MM.1S (cell line): Measurements from ENCODE around the gene CPB1.

Experiments used
- DNase-seq: peaks from one replicate; pipeline ENCODE4 v3.0.0-alpha.2; 2015
- H2AFZ ChIP-seq: fragments of 300-600 bp; sonication (generic); 2 replicates; pipeline ENCODE4 v1.6.0; 2016; ENCODE audit warnings: antibody characterized with exemption, low read length
- H3F3A ChIP-seq: fragments of 300-600 bp; sonication (generic); 2 replicates; pipeline ENCODE4 v1.6.1; 2016; ENCODE audit warnings: mild to moderate bottlenecking, antibody characterized with exemption, low read length, moderate library complexity, mixed read lengths; ENCODE audit not compliant: insufficient read depth
- H3K27ac ChIP-seq: fragments of 300-600 bp; sonication (generic); 2 replicates; pipeline ENCODE4 v1.5.1; 2016; ENCODE audit warnings: mild to moderate bottlenecking, low read length
- H3K27me3 ChIP-seq: fragments of 300-600 bp; sonication (generic); replicated peaks from 2 replicates; pipeline ENCODE4 v1.6.0; 2016; ENCODE audit warnings: low read length; ENCODE audit not compliant: insufficient read depth
- H3K36me3 ChIP-seq: fragments of 300-600 bp; sonication (generic); replicated peaks from 2 replicates; pipeline ENCODE4 v1.6.1; 2016; ENCODE audit warnings: mild to moderate bottlenecking, low read length, mixed read lengths; ENCODE audit not compliant: insufficient read depth
- H3K4me1 ChIP-seq: fragments of 300-600 bp; sonication (generic); 2 replicates; pipeline ENCODE4 v1.6.1; 2016; ENCODE audit warnings: low read length, mixed read lengths
- H3K4me2 ChIP-seq: fragments of 300-600 bp; sonication (generic); 2 replicates; pipeline ENCODE4 v1.6.0; 2016; ENCODE audit warnings: low read depth, low read length
- H3K4me3 ChIP-seq: fragments of 300-600 bp; sonication (generic); 2 replicates; pipeline ENCODE4 v1.5.1; 2016; ENCODE audit warnings: low read length, mixed read lengths
- H3K79me2 ChIP-seq: fragments of 300-600 bp; sonication (generic); 2 replicates; pipeline ENCODE4 v1.6.1; 2016; ENCODE audit warnings: mixed run types, low read length, mixed read lengths
- H3K9ac ChIP-seq: fragments of 300-600 bp; sonication (generic); 2 replicates; pipeline ENCODE4 v1.6.1; 2016; ENCODE audit warnings: low read length, mixed read lengths
- H3K9me2 ChIP-seq: fragments of 300-600 bp; sonication (generic); replicated peaks from 2 replicates; pipeline ENCODE4 v1.6.1; 2016; ENCODE audit warnings: mild to moderate bottlenecking, low read length, mixed read lengths; ENCODE audit not compliant: insufficient read depth
- H3K9me3 ChIP-seq: fragments of 300-600 bp; sonication (generic); replicated peaks from 2 replicates; pipeline ENCODE4 v1.6.1; 2016; ENCODE audit warnings: mild to moderate bottlenecking, low read length, mixed read lengths; ENCODE audit not compliant: insufficient read depth
- H4K20me1 ChIP-seq: fragments of 300-600 bp; sonication (generic); 2 replicates; pipeline ENCODE4 v1.6.1; 2016; ENCODE audit warnings: mild to moderate bottlenecking, low read length, moderate library complexity, mixed read lengths; ENCODE audit not compliant: insufficient read depth
- EZH2 ChIP-seq: fragments of 300-600 bp; sonication (generic); optimal IDR thresholded peaks from 2 replicates; pipeline ENCODE3; 2017; ENCODE audit warnings: low read depth, mild to moderate bottlenecking, antibody characterized with exemption, low read length, mixed read lengths
- EZH2phosphoT487 ChIP-seq: fragments of 300-600 bp; sonication (generic); IDR thresholded peaks from 2 replicates; pipeline ENCODE4 v1.6.1; 2018; ENCODE audit warnings: antibody characterized with exemption, low read length
- TF ChIP-seq, protein P1 (sequence below): fragments of 300-600 bp; sonication (generic); IDR thresholded peaks from 2 replicates; pipeline ENCODE4 v1.5.1; 2016; ENCODE audit warnings: antibody characterized with exemption, low read length, mixed read lengths

Gene CPB1

DNA sequence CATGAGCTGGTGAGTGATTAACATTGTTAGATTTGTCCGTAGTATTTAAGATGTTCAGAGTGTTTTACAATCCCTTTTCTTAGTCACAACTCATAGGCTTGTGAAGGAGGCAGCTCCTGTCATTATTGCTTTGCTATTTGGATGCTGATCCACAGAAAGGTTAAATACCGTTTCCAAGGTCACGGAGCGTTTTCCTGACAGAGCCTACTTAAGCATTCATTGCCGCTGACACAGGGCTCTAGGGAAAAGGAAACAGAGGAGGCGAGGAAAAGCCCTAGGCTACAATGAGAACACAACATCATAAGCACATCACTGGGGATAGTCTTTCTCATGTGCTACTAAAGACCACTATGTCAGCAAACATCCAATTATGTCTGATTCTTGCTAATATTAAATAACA, 38.5 kb upstream of the CPB1 start:
- no peak for DNase-seq
- H3K9me2 ChIP-seq: no peaks in the 10 kb centered on the region
- no peak overlapping the region for H3K27ac ChIP-seq
- no peaks in the 10 kb centered on the region for H3K79me2 ChIP-seq
- H2AFZ ChIP-seq: no peak overlapping the region
- H3K36me3 ChIP-seq: no peaks in the 10 kb centered on the region
- no peaks in the 10 kb centered on the region for H3K9me3 ChIP-seq
- no peak overlapping the region for H3K9ac ChIP-seq
- TF ChIP-seq EZH2phosphoT487 (no peak), EZH2 (no peak)
- TF ChIP-seq, protein P1, sequence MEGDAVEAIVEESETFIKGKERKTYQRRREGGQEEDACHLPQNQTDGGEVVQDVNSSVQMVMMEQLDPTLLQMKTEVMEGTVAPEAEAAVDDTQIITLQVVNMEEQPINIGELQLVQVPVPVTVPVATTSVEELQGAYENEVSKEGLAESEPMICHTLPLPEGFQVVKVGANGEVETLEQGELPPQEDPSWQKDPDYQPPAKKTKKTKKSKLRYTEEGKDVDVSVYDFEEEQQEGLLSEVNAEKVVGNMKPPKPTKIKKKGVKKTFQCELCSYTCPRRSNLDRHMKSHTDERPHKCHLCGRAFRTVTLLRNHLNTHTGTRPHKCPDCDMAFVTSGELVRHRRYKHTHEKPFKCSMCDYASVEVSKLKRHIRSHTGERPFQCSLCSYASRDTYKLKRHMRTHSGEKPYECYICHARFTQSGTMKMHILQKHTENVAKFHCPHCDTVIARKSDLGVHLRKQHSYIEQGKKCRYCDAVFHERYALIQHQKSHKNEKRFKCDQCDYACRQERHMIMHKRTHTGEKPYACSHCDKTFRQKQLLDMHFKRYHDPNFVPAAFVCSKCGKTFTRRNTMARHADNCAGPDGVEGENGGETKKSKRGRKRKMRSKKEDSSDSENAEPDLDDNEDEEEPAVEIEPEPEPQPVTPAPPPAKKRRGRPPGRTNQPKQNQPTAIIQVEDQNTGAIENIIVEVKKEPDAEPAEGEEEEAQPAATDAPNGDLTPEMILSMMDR: no peak
- no peaks in the 10 kb centered on the region for H3K4me1 ChIP-seq
- H3K4me2 ChIP-seq: no peak overlapping the region
- H3F3A ChIP-seq: no peaks in the 10 kb centered on the region
- H4K20me1 ChIP-seq: no peaks in the 10 kb centered on the region
- no peaks in the 10 kb centered on the region for H3K27me3 ChIP-seq
- no peak overlapping the region for H3K4me3 ChIP-seq

DNA sequence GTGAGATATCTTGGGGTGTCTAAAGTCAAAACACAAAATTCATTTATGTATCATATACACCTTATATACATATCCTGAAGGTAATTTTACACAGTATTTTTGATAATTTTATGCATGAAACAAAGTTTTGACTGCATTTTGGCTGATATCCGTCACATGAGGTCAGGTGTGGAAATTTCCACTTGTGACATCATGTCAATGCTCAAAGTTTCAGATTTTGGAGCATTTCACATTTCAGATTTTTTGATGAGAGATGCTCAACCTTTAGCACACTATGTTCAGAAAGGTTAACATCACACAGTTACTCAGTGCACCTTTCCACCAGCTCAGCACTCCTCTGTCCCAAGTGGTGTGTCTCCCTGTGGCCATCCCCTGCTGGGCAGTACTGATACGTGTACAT, 37.7 kb upstream of the CPB1 start:
- no peak overlapping the region for H3K27ac ChIP-seq
- no peaks in the 10 kb centered on the region for H3K36me3 ChIP-seq
- H2AFZ ChIP-seq: no peak overlapping the region
- no peak for DNase-seq
- H3K79me2 ChIP-seq: no peaks in the 10 kb centered on the region
- no peak overlapping the region for H3K4me2 ChIP-seq
- H3K4me3 ChIP-seq: no peak overlapping the region
- H3K4me1 ChIP-seq: no peaks in the 10 kb centered on the region
- H3K9me3 ChIP-seq: no peaks in the 10 kb centered on the region
- H4K20me1 ChIP-seq: no peaks in the 10 kb centered on the region
- no peaks in the 10 kb centered on the region for H3K27me3 ChIP-seq
- no peak overlapping the region for H3K9ac ChIP-seq
- H3F3A ChIP-seq: no peaks in the 10 kb centered on the region
- TF ChIP-seq EZH2: no peak
- TF ChIP-seq, protein P1: no peak
- TF ChIP-seq EZH2phosphoT487: no peak
- no peaks in the 10 kb centered on the region for H3K9me2 ChIP-seq

DNA sequence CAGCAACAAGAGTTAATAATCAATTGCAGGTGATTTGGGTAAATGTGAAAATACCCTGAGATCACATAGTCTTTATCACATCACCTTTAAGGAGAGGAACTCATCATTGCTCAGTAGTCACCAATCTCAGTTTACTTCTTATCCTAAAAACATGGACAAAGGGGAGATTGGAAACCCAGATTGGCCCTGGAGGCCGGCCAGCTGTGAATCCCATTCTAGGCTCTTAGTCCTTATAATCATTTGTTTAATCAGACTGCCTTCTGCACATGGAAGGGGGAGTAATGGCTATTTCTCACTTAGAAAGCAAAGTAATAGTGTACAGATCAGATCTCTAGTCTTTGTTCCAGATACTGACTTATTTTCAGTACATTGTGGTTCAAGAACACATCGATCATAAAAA, 37.2 kb upstream of the CPB1 start:
- Histone ChIP-seq H3K9me3 (no peaks in the 10 kb centered on the region), H3K79me2 (no peaks in the 10 kb centered on the region), H3K9ac (no peak overlapping the region), H3K4me1 (no peaks in the 10 kb centered on the region), H3K27ac (no peak overlapping the region), H3K27me3 (no peaks in the 10 kb centered on the region), H3K9me2 (no peaks in the 10 kb centered on the region), H2AFZ (no peak overlapping the region), H3K4me3 (no peak overlapping the region), H3K4me2 (no peak overlapping the region), H3K36me3 (no peaks in the 10 kb centered on the region), H3F3A (no peaks in the 10 kb centered on the region), H4K20me1 (no peaks in the 10 kb centered on the region)
- DNase-seq: no peak
- no peak for TF ChIP-seq EZH2
- TF ChIP-seq, protein P1: no peak
- no peak for TF ChIP-seq EZH2phosphoT487
